ENCODE results near the gene CRYBG1.
"Not testable (repeated sequence)": the region's sequence is repeated elsewhere in the genome, so short reads cannot be mapped to it uniquely, and the experiment has no call there.

The CRYBG1 gene

GRCh38 chr6:106373502-106374239 lies 13.2 kb downstream of the CRYBG1 start:
- DNase-seq, result peak; percentile 47

GRCh38 chr6:106377061-106377540 lies 16.6 kb downstream of the CRYBG1 start:
- DNase-seq, result peak; percentile 40

GRCh38 chr6:106379951-106380350 lies 19.4 kb downstream of the CRYBG1 start:
- DNase-seq, result no peak

GRCh38 chr6:106380407-106380806 lies 19.9 kb downstream of the CRYBG1 start:
- no peak for DNase-seq

GRCh38 chr6:106381223-106381622 lies 20.7 kb downstream of the CRYBG1 start:
- DNase-seq, result no peak

- DNase-seq, result peak; percentile 67
Measured at GRCh38 chr6:106381881-106382280, 21.4 kb downstream of the CRYBG1 start.

- DNase-seq, result no peak
Measured at GRCh38 chr6:106383573-106383972, 23.1 kb downstream of the CRYBG1 start.

- no peak for DNase-seq
Measured at GRCh38 chr6:106385530-106385929, 25.0 kb downstream of the CRYBG1 start.

GRCh38 chr6:106387875-106388274 lies 27.4 kb downstream of the CRYBG1 start:
- no peak for DNase-seq

GRCh38 chr6:106390088-106390487 lies 29.6 kb downstream of the CRYBG1 start:
- DNase-seq, result no peak

- no peak for DNase-seq
Measured at GRCh38 chr6:106396426-106397220, 36.1 kb downstream of the CRYBG1 start.

GRCh38 chr6:106397431-106397830 lies 36.9 kb downstream of the CRYBG1 start:
- DNase-seq, result no peak

- DNase-seq, result no peak
Measured at GRCh38 chr6:106398621-106399020, 38.1 kb downstream of the CRYBG1 start.

- DNase-seq, result not testable (repeated sequence)
Measured at GRCh38 chr6:106405044-106405443, 44.5 kb downstream of the CRYBG1 start.

- DNase-seq, result no peak
Measured at GRCh38 chr6:106411056-106411455, 50.5 kb downstream of the CRYBG1 start.

GRCh38 chr6:106411643-106412200 lies 51.2 kb downstream of the CRYBG1 start:
- peak; percentile 79 for DNase-seq

- no peak for DNase-seq
Measured at GRCh38 chr6:106413016-106413415, 52.5 kb downstream of the CRYBG1 start.

GRCh38 chr6:106413722-106414121 lies 53.2 kb downstream of the CRYBG1 start:
- DNase-seq, result no peak

- no peak for DNase-seq
Measured at GRCh38 chr6:106415921-106416320, 55.4 kb downstream of the CRYBG1 start.

- no peak for DNase-seq
Measured at GRCh38 chr6:106417572-106418147, 57.1 kb downstream of the CRYBG1 start.

GRCh38 chr6:106419900-106420613 lies 59.5 kb downstream of the CRYBG1 start:
- no peak for DNase-seq

GRCh38 chr6:106421496-106421895 lies 61.0 kb downstream of the CRYBG1 start:
- DNase-seq, result no peak

- DNase-seq, result no peak
Measured at GRCh38 chr6:106422534-106422933, 62.0 kb downstream of the CRYBG1 start.
